NCI-H146 treated with DMSO at 0.1 percent for 48 hours (cell line): Measurements from ENCODE around the gene SUN3.

ENCODE experiments used
- DNase-seq: peaks from one replicate; lab custom pipeline; 2025; ENCODE audit not compliant: unreplicated experiment; lab: John Stamatoyannopoulos, UW

The SUN3 gene, protein sequence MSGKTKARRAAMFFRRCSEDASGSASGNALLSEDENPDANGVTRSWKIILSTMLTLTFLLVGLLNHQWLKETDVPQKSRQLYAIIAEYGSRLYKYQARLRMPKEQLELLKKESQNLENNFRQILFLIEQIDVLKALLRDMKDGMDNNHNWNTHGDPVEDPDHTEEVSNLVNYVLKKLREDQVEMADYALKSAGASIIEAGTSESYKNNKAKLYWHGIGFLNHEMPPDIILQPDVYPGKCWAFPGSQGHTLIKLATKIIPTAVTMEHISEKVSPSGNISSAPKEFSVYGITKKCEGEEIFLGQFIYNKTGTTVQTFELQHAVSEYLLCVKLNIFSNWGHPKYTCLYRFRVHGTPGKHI

DNA sequence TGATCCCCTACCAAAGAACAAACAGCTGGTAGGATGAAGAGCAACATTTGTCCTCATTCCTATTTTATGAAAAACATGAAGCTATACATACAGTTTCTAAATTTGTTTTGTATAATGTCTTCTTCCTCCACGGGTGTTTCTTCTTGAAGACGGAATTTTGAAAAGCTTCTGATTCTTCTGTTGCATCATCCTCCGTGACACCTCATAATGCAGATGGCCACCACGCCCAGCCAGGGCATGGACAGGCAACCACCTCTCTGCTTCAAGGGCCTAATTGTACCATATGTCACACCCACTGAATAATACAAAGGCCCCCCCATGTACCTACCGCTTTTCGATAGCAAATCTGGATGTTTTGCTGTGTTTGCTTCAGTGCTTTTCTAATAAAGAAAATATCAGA is at the start of gene SUN3:
Gene SUN3, minus strand, starts transcription at position 170 of the 400 bp plus-strand sequence. Its CDS starts 169 bp downstream, at position 1.
- DNase-seq: no peak

DNA sequence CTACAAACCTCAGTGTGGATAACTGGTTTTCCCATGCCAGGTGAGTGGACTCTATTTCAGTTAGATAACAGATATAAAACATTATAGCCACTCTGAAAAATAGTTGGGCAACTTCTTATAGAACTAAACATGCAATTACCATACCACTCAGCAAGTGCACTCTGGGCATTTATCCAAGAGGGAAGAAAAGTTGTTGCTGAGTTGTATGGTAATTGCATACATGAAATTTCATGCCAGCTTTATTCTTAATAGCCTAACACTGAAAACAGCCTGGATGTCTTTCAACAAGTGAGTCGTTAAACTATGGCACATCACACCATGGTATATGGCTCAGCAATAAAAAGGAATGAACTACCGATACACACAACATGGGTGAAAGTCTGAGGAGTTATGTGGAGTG is 49.6 kb upstream of the SUN3 start:
- no peak for DNase-seq

DNA sequence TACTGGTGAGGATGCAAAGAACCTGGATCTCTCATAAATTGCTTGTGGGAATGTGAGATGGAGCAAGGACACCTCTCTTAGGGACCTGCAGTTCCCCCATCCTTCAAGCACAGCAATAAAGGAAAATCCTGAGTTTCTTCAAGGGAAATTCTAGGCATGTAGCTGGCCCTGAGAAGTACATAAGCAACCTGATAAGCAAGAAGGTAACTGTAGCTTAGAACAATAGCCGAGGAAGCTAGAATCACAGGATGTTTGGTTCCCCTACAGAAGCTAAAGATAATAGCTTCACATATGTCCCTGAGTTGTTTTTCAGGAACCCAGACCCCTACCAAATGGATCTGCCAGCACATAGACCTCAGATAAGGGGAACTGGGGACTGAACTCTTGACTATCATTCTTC is 48.5 kb upstream of the SUN3 start:
- no peak for DNase-seq

DNA sequence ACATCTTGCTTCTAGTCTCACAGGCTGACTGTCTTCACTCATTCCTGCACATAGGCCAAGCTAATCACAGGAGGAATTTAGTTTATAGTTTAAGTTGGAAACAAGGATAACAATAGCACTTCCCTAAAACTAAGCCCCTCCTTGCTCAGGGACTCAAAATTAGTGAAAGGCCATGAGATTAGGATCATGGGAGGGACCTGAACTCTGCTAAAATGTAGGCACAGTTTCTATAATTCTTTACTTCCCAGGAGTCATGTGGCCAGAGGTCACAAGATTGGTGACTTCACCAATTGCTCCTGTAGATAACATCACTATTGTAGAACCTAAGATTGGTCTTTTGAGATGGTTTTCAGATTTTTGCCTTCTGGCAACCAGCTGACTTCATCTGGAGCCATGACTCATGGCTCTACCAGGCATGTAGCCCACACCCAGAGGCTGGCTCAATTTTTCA is 45.3 kb upstream of the SUN3 start:
- DNase-seq: no peak

DNA sequence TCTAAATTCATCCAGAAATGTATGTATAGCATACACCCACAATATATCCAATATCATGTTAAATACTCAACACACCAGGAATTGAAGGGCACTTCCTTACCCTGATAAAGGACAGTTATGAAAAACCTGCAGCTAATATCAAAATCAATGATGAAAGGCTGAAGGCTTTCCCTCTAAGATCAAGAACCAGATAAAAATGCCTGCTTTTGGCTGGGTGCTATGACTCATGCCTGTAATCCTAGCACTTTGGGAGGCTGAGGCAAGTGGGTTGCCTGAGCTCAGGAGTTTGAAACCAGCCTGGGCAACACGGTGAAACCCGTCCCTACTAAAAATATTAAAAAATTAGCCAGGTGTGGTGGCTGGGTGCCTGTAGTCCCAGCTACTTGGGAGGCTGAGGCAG is 38.6 kb upstream of the SUN3 start:
- no peak for DNase-seq

DNA sequence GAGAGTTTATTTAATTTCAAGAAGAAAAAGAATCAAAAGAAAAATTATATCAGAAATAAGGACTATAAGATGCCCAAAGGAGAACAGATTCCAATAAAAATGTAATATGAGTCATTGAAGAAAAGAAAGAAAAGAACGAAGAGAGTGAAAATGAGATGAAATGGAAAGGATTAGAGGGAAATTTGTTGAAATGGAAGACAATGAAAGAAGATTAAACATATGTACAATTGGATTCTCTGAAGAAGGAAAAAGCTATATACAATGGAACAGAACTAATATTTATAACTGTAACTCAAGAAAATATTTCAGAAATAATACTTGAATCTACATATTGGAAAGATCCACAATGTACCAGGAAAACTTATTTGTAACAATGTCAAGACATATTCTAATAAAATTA is 35.1 kb upstream of the SUN3 start:
- no peak for DNase-seq

DNA sequence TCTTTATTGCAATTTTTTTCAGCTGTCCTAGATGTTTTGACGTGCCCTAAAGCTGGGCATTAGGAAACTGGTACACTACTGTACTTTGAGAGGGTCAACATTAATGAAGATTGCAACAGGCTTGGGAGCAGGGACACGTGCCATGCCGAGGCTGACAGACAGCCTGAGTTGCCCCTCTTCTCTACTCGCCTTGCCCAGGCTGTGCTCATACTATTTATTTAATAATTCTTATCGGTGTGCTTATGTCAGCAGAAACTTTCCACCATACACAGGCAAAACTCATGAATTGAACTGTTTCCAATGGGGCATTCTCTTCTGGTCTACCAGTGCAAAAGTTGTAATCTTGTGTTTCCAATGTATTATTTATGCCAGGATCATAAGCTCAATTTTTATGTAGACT is 30.8 kb upstream of the SUN3 start:
- DNase-seq: no peak

DNA sequence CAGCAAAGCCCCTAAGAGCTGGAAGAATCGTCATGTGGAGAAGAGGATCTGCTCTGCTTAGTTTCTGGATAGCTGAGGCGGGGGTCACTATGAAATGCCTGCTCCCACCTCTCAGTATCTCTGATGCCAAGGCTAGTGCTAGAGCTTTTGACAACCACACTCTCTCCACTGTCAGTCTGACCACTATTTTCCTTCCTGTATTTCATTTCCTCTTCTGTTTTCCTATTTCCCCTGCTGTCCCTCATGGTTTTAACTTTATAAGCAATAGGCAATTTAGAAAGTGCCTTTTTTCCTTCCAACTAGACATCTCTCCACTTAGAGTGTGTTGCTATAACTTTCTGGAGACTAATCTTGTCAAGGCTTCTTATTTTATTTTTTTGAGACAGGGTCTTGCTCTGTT is 30.1 kb upstream of the SUN3 start:
- DNase-seq: no peak

DNA sequence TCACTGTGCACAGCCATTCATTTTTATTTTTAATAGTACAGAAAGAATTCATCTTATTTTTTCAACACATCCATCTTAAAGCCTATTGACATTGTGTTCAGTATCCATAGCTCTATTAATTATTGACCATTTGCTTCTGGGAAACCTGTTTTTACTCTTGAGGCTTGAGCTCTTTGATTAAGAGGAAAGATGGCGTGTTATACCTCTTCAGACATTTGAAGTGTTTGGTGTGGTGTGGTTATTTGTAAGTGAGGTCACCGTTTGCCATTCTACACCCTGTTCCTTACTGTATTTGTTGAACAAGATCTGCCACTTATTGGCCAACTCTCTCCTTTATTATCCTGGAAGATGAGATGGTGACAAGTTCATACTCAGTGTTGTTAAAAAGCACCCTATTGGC is 24.8 kb upstream of the SUN3 start:
- DNase-seq: no peak

DNA sequence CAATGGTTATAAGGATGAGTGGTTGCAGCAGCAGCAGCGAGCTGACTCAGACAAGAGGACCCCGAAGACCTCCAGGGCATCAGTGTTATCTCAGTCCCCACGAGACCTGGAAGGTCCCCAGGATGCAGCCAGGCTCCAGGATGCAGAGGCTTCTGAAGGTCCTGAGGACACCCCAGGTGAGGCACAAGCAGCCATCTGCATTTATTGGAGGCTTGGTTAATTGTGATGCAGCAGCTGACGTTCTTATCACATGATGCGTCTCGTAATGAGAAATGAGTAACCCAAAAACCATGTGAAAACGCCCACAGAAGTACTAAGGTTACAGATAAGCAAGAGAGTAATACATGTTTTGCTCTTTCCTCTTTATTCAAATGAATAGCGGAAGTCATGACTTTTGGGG is 23.8 kb upstream of the SUN3 start:
- DNase-seq: no peak

DNA sequence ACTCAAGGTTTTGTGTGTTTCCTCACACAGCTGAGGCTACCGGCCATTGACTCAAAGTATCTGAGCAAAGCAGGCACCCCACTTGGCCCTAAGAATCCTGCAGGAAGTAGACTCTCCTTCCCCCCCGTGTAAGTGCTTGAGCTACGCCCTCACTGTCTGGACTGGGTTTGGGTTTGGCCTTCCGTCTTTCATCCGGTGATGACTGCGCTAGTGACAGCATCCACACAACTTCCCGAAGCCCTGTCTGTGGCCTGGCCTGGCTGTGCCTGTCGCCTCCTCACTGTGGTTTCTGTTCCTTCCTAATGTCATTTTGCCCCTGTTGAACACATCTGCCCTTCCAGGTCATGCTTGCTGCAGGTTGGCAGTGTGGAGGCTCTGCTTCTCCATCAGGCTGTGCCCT is 20.9 kb upstream of the SUN3 start:
- no peak for DNase-seq

DNA sequence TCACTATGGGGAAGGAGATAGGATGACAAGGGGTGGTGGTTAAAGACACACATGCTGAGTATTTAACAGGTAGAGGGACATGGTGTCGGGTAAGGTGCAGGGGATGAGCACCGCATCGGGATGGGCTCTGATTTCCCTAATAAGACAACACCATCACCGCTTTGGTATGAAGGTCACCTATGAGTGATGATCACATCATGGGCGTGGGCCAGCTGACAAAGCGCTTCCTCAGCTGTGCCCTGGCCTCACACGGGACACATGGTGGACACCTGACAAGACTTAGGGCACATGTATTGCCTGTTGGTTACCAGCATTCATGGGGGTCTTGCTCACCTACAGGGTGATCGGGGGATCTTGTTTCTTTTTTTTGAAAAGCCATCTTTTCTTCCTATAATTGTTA is 19.2 kb upstream of the SUN3 start:
- no peak for DNase-seq

DNA sequence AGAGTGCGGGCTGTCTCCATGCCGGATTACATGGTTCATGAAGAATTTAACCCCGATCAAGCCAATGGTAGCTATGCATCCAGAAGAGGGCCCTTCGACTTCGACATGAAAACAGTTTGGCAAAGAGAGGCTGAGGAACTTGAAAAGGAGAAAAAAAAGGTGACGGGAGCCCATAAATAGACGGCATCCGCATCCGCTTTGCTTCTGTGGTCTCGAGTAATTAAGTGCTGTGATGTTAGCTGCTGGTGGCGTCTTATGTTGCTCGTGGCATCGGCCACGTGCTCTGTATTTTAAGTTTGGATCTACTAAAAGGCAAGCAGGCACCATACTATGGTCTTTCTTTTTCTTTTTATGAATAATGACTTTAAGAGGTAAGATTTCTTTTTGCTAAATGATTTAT is 17.6 kb upstream of the SUN3 start:
- no peak for DNase-seq

DNA sequence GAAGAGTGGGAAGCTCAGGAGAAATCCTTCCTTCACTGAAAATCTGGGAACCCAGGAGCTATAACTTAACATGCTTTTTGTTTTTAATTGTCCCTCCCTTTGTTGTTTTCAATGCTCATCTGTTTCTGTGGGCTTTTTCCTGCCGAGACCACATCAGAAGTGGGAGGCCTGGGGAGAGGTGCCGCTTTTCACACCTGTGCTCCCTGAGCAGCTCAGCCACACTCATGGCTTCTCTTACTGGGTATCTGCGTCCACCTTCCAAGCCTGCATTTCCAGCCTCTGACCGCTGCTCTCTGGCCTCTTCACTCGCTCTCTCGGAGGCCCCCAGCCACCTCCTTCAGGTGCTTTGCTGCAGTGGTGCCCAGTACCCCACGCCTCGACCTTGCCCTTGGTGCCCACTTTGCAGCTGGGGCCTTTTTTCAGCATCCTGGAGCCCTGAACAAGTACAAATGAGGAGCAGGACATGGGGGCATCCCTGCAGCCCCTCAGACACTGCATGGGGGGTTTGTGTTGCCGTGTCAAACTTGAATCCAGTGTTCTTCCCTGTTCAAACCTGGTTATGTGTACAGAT is 16.4 kb upstream of the SUN3 start:
- no peak for DNase-seq

DNA sequence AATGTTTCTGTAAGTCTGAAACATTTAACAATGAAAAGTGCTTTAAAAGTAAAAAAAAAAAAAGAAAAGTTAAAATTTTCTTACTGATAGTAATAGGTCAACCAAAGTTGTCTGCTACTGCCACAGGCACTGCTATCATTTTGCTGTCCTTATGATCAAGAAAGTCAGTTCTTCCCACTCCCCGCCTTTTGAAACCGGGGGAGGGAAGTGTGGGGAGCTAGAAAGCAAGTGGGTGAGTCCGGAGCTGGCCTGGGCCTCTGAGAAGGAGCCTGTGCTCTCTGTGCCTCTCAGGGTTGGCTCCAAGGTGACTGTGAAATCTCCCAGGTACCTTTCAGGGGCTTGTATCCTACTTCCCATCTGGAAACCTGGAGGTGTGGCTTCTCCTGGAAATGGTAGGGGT is 13.7 kb upstream of the SUN3 start:
- no peak for DNase-seq

DNA sequence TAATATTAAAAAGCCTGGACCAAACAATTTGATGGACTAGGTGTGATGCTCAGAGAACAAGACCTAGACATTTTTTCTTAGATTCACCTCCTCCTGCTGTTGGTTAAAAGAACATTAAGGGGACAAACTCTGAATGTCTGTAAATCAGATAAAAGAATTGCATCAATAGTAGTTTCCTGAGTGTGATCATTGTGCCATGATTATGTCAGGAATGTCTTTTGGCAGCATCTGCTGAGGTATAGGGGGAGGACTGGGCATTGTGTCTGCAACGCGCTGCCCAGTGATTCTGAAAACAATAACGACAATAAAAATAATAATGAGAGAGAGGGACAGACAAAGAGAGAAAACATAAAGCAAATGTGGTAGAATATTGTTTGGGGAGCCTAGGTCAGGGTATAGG is 13.3 kb upstream of the SUN3 start:
- DNase-seq: no peak

DNA sequence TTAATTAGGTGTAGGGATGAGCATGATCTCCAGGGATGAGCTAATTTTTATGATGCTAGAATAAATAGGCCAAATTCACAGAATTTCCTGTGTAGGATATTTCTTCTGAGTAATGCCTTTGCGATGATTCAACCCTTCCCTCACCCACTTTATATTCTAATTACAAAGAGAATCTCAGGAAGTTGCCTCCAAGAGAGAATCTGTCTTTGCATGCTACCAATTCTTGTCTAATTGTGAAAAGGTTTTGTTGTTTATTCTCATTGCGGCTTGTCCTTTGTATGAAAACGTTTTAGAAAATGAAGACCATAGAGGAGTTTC is 12.7 kb upstream of the SUN3 start:
- no peak for DNase-seq

DNA sequence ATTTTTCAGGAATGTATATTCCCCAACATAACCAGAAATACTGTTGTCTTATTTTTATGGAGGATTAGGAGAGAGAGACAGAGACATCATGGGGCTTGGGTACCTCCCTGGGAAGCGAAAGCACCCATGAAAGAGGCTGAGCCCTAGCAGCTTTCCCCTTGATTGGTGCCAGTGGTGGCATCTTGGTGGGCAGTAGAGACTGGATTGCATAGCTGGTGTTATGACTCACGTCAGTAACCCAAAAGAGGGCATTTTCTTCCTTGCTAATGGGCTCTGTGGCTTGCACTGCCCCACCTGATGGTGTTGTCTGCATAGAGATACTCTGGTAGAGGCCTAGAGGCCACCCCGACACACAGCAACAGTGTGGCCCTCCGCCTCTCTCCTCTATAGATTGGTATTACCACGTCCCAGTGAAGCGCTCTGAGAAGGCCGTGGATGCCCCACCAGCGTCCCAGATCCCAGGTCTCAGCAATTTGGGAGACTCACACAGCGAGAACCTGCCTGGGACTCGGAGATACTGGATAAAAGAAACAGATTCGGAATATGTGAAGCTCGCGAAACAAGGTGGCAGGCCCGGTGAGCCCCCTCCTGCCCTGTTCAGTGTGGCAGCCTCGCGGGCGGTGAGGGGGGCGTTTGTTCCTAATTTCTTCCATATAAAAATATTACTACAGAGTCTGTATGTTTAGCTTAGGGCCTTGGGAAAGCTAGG is 12.2 kb upstream of the SUN3 start:
- no peak for DNase-seq

DNA sequence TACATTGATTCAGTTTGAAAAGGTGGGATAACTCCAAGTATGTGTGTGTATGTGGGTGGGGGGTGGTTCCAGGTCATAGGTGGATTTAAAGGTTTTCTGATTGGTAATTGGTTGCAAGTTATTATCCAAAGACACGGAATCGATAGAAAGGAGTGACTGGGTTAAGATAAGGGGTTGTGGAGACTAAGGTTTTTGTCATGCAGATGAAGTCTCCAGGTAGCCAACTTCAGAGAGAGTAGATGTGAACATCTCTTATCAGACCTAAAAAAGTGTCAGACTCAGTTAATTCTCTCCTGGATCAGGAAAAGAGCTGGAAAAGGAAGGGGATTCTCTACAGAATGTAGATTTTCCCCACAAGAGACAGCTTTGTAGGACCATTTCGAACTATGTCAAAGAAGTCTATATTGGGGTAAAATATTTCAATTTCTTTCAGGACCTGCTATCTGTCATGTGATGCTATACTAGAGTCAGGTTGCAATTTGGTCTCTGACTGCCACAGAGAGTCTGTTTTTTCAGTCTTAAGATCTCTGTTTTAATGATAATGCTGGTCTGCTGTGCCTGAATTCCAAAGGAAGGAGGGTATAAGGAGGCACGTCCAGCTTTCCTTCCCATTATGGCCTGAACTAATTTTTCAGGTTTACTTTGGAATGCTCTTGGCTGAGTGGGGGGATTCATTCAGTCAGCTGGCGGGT is 10.1 kb upstream of the SUN3 start:
- DNase-seq: no peak

DNA sequence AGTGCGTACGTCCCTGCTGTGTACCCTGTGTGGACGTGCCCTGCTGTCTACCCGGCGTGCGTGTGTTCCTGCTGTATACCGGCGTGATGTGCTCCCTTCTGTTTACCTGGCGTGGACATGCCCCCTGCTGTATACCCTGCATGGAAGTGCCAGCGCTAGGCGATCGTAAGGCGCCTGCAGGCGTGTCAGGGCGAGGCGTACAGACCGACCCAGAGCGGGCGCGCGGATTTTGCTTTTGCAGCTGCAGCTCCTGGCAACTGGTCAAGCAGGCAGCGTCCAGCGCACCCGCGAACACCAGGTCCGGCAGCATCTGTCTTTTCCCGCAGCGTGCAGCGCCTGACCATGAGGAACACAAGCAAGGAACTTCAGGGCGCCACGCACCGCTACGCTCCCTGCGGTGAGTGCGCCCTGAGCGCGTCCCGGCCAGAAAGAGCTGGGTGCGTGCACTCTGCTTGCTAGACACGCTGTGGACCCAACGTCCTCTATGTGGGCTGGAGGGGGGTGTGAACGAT is 7.1 kb upstream of the SUN3 start:
- DNase-seq: no peak

DNA sequence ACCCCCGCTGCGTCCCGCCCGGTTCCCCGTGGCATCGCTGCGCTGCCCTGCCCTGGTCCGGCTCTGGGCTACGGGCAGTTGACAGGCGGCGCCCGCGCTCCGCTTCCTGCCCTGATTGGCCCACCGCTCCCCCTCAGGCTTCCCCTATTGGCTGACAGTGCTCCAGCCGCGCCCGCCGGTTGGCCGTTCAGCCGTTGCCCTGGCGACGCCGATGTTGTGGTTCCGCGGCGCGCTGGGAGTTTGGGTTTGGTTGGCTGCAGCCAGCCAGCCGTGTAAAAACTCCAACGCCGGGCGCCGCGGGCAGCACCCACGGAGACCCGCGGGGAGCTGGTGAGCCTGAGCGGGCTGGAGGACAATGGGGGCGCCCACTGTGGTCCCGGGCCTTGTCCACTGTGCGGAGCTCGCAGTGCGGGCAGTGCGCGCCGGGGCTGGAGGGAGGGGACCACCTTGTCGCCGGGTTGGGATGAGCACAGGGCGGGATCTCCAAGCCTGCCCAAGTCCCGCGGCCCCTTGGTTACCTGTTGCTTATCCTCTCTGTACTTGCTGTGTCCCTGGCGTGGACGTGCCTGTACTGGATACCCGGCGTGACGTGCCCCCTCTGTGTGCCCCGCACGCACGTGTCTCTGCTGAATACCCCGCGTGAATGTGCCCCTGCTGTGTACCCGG is 6.5 kb upstream of the SUN3 start, which contains the start of gene C7orf57:
Gene C7orf57, plus strand, starts transcription at position 243 of the 666 bp plus-strand sequence. CDS start 766 bp downstream, outside the sequence.
- DNase-seq: peak; percentile 25
